Daoy (cell line): ENCODE results near the gene GALNT18. TPM values are rescaled to one million over a fixed set of nuclear protein-coding genes. Genes with fewer than 3 reads are reported as not detected.

Experiments
- DNase-seq: peaks from one replicate; pipeline ENCODE4 v3.0.0-alpha.2; 2015; ENCODE audit warnings: low read depth
- total RNA-seq: library from RNA; depleted of rRNA; stranded (reverse); fragments of >200 nt; shearing (Covaris generic); gene quantifications from 2 replicates; pipeline ENCODE4 v1.2.3, GENCODE V29; 2014

The GALNT18 gene
- total RNA-seq, 1 experiment from 2014 or later: 5.9 TPM

DNA sequence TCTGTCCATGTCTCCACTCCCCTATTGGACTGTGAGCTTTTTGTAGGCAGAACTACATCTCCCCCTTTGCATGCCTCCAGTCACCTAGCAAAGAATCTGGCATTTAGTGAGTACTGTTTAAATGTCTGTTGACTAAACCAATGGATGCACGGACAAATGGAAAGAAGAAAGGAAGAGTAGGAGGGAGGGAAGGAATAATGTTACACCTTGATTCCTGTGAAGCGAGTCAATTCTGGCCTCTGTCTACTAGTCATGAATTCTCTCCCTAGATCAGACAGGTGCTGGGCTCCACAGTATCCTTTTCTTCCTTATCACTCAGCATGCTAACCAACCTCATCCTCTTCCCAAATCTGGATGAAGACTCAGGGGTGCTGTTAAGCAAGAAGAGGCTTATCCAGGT lies 33.6 kb downstream of the GALNT18 start:
- DNase-seq: no peak

DNA sequence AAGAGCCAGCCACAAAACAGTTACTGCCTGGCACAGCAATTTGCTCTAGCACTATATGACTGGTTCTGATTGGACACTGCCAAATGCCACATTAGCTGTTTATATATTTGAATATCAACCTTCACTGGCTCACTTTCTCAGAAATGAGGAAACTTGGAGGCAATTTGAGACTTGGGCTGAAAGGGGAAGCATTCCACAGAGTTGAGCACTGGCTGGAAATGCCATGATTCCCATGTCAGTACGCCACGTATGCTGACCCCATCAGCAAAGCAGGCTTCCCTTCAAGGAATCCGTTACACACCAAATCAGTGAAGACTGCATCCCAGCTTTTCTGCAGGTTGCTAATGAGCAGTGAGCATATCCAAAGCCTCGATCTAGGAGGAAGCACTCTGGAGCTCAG lies 34.7 kb downstream of the GALNT18 start:
- DNase-seq: no peak

DNA sequence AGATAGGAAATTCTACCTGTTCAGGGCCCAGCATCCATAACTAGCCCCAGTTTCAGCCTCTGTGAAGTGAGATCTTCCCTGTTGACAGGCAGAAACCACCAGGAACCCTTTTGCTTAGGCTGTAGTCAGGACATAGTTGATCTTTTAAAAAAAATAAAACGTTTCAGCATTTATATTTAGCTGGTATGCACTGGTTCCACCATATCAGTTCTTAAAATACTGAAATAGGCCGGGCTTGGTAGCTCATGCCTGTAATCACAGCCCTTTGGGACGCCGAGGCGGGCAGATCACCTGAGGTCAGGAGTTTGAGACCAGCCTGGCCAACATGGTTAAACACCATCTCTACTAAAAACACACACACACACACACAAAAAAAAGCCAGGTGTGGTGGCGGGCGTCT lies 35.3 kb downstream of the GALNT18 start:
- DNase-seq: no peak

DNA sequence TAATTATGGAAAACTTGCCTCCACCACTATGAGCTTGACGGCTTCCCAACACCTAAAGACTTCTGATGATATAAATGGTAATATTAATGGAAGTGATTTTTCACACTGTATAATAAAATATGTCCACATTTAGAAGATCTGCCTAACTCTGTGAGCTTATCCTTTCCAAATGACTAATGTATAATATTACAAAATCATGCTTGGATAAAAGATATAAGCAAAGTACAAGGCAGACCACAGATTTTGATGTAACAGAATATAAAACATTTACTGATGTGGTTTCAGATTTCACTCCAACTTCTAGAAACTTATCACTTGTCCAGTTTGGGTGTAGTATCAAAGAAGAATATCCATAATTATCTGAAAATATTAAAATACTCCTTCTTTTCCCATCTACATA lies 36.9 kb downstream of the GALNT18 start:
- DNase-seq: no peak

DNA sequence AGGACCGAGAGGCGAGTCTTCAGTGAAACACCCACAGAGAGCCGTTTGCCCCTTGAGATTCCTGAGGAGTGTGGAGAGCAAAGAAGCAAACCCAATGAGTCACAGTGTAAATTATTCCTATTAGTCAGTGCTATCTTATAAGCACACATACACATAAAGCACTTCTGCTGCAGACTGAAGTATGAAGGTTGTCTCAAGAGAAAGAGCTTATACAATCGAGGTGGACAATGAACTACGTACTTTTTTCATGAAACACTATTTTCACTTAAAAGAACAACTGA lies 37.3 kb downstream of the GALNT18 start:
- DNase-seq: peak; percentile 84

DNA sequence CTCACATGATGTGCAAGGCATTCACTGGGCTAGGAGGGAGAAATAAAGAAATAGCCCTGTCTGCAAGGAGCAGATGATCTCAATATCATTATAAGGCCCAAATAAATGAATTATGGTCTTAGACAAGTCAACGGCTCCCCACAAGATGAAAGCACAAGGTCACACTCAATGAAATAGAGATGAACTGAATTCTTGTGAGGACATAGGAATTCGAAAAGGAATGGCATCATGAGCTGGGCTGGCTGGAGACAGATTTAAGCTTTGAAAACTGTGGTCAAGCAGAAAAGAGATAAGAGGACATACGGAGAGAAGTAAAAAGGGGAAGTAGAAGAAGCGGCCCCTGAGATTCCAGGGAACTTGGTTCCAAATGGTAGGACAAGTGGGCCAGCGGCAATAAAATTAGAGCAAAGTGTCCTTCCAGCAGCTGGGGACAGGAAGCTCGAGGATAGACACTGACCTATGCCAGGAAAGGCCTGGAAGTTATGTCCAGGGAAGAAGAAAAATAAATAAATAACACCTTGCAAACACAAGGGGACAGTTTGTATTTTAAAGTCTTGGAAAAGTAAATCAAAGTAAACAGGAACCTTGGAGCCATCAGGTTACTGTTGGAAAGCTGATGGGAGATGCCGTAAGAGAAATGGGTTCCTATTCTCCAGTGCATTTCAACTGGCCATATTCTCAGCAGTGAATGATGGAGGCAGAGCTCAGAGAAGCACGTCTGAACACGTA lies 37.8 kb downstream of the GALNT18 start:
- no peak for DNase-seq

DNA sequence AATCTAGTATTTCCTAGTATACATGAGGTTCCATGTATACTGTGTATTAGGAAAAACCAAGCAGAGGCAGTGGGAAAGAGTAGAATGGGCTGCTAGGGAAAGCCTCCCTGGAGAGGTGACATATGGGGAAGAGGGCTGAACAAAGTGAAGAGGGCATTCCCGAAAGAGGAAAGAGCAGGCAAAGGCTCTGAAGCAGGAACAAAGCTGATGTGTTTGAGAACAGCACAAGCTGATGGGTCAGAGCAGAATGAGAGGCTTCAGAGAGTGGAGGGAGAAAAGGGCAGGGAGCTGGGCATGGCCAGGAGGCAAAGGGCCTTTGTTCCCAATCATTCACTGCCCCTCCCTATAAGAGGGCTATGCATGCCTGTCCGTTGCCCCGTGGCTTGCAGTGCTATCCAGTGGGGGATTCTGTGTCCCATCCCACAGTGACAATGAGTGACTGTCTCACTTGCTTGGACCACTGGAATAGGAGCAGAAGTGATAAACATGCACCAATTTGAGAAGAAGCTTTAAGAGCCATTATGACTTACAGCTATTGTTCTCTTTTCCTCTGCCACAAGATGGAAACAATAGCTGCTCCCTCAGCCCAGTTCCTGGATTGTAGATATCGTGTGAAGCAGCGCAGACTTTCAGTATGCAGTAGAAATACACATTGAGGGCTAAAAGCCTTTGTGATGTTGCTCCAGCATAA lies 39.6 kb downstream of the GALNT18 start:
- no peak for DNase-seq

DNA sequence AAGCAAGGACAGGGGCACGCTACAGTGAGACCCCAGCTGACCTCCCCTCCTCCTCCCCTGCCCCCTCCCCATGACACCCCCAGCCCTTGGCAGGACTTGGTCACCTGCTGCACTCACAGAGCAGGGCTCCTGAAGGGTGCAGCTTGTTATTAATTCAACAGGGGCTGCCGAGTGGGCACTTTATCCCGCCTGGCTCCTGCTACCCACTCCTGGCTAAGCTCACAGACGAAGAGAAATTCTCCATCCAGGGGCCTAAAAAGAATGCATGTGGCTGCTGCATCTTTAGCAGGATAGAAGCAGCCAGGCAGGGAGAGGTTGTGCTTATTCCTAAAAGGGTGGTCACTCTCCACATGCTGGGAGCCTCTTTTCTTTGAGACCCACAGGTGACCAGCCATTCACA lies 40.3 kb downstream of the GALNT18 start:
- DNase-seq: no peak

DNA sequence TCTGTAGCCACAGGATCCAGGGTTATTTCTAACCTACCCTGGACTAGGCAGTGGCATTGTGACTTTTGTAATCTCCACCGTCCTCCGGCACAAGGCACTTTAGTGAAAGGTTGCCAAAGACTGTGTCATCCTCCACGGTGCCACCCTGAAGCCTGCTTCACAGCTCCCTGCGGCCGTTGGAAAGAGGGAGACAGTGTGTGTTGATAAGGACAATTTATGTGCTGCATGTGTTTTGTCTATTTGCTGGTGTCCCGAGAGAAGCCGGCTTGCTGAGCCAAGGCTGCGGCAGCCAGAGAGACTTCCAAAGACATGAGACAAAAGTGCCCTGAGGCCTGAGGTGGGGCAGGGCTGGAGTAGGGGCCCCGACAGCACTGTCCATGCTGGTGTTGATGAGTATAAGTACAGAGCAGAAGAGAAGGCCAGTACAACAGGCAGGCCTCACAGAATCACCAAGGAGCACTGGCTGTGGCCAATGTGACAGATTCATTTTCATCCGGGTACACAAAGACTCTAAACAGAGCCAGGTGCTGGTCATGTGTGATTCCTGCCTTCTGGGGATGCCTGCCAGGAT lies 40.9 kb downstream of the GALNT18 start:
- DNase-seq: no peak

DNA sequence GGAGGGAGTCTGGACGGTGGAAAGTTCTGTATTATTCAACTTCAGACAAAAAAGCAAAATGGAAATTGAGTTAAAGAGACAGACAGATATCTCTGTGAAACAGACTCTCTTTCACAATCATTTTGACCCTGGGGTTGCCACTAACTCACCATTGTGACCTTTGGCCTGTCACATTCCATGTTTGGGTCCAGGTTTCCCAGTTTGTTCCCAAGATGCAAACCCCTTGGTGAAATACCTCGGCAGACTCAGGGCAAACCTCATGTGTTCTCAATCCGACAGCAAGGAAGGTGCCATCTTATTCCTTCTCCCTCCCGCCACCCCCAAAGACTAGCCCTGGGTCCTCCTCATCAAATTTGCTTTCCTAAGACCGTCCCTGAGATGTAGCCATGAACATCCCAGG lies 41.8 kb downstream of the GALNT18 start:
- no peak for DNase-seq

DNA sequence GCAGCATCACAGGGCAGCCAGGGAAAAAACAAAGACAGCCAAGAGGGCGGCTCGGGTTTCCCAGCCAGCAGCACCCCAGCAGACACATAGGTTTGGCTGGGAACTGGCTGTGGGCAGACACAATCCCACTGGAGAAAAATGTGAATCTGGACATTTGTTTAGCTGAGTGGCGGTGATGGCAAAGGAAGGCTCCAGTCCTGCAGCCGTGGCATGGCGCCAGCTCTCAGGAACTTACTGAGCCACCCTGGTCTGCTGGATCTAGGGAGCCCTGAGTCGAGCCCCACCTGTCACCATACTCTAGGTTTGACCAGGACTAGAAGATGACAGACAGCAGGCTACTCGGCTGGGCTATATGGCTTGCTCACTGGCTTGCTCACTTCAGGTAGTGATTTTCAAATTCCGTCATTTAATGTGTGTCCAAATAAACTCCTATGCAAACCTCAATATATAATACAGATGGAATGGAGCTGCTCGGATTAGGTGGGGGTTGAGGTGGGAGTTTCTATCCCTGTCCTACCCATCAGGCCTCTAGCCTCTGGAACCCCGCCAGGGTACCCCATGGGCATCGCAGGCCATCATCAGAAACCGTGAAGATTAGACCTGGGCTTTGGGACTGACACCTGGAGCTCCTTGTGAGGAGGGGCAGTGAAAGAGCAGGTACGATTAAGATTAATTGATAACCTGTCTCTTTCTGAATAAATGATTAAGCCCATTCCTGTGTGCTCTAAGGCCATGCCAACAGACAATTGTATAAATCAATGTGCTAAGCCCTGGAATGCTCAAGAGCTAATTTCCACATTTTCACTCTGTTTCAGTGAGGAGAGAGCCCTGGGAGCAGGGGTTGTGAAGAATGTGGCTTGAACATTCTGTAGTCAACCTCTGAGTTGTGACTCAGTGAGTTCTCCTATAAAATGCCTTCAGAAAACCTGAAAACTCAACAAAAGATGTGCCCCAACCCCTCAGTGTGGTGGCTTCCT lies 42.5 kb downstream of the GALNT18 start:
- no peak for DNase-seq

DNA sequence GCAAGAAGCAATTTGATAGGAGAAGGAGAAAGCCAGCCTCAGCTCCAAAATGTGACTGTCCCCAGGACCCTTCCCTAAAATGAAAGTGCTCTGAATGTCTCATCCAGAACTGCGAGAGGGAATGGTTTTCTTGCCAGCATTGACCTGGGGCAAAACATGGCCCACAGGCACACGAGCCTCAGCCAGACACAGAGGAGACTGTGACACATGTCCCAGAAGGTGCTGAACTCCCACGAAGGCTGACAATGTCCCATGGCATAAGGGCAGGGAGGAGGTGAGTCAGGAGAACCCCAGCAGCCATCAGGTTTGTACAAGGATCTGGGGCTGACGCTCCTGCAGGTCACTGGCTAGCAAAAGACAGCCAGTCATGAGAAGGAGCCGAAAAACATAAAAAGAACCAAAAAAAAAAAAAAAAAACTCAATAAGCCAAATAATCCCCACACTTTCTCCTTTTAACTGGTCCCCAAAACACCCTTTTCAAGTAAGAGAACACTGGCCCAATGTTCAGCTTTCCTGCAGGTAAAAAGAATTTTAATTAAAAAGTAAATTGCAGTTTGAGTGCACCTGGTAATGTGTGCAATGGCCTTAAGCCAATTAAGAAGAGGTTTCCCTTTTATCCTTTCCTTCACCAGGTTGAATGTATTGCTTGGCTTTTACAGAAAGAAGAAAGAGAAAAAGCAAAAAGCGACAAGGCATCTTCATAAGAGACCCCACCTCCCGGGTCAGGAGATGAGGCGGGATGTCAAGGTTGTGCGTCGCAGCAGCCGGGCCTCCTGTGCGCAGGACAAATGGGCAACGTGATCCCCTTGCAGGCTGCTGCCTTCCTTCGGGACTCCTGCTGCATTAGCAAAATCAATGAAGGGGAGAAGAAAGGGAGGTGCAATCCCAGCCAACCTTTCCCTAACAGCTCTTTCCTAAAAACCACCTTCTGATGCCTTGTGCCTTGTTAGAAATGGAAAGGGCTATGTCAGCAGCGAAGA lies 43.6 kb downstream of the GALNT18 start:
- peak; percentile 28 for DNase-seq

DNA sequence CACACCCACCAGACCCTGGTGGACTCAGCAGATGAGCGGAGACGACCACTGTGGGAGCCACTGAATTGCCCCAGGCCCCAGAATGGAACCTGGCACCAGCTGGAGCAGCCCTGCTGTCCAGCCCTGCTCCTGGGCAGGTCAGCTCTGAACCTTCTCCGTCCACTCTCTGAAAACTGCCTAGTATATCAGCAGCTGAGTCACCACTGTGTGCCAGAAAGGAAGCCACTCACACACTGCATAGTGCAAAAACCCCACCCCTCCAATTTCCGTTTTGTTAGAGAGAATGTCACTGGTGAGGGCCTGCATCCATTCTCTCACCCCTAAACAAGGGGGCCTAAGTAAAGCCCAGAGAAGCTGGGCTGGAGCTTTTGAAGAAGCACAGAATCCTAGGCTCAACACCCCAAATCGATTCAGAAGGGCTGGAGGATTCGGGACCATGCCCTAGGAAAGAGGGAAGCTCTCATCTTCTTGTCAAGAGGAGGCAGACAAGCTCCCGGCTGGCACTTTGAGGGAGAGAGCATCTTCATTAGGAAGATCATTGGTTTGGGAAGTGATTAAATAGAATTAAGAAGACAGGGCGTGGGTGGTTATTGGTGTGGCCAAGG lies 44.5 kb downstream of the GALNT18 start:
- DNase-seq: peak; percentile 75

DNA sequence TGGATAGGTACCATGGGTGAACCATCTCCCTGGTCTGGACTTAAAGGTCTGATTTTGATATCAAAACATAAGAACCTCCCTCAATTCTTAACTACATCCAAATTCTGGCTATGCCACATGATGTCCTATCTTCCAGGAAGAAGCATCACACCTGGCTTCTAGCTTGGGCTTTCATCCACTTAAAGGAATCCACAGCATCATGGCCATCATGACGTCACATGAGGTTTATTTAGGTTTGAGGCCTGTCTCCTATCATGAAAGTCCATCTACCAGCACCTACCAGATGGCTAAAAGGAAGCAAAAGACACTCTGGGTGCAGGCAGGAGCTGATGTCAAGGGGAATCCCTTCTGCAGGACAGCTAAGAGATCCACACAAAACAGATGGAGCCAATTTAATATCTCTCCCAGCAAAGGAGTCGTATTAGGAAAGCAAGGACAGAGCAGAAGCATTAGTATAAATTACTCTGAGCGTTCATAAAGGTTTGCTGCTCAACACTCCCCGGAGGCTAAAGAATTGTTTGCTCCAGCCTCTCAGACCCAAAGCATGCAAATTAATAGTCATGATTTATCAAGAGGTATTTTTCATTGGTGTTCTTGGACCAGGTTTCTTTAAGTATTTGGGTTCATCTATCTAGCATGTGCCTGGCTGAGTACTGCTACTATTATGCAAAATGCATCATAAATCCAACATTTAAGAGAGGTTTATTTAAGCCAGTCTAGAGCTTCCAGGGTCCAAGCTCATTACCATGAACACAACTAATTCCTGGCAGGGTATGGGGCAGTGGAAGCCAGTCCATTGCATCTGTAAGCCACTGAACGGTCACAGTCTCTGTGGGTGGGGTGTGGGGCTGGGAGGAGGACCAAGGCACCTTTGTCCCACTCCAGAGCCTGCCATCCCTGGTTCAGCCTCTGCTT lies 47.2 kb downstream of the GALNT18 start:
- no peak for DNase-seq

DNA sequence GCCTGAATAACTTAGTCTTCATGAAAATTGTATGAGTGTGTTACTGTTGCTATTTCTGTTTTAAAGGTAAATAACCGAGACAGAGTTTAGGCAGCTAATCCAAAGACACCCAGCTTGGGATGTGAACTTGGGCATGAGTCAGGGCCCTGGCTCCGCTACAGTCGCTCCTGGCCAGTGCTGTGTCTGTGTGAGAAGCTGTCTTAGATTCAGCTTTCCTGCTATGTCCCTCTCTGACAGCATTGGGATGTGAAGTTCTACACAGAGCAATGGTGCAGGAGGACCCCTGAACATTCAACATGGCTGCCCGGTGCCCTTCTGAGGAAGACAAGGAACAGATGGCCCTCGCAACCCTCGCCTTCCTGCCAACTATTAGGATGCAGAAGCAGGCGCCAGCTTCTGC lies 49.4 kb downstream of the GALNT18 start:
- no peak for DNase-seq

DNA sequence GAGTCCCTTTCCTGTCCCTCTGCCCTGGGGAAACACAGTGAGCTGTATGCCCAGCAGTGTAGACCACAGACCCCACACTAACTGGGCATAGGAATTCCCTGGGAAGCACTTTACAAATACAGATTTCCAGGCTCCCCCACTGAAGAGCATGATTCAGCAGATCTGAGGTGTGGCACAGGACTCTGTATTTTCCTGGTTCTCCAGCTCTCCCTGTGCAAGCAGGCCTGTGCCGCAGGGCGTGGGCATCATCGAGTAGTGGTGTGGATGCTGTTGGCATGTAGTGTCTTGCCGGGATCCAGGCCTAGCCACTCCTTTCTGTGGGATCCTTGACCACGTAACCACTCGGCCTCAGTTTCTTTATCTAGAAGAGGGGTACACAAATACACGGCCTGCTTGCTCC lies 49.9 kb downstream of the GALNT18 start:
- no peak for DNase-seq

DNA sequence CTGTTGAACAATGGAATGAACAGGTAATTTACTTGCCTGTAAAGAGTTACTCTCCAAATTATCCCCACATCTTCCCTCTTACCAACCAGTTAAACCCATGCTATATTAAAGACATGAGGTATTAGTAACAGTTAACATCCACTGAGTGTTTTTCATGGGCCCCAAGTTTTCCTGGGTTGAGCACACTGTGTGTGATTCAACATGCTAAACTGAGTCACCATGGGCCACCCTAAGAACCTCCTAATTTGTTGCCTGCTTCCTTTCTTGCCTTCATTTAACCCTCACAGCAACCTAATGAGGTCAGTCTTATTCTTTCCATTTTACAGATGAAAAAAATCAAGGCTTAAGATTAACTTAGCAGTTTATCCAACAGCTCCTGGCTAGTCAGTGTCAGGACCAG lies 51.0 kb downstream of the GALNT18 start:
- DNase-seq: no peak

DNA sequence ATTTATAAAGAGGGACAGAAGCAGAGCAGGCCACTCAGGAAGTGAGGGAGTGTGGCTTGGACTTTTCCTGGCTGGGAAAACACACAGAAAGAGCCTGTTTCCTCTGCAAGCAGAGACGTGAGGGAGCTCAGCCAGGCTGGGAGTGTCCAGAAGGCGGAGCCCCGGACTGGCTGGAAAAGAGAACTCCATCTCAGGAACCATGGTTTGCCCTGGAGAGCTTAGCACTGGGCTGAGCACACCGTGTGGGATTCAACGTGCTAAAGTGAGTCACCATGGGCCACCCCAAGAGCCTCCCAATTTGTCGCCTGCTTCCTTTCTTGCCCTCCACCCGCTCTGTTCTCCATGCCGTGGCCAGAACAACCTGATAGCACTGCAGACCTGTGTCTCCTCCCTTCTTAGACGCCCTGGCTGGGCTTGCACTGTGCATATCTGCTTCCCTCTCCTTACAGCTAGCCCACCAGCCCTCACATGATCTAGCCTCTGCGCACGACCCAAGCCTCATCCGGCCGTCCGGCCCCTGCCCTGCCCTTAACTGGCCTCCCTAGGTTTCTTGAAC lies 51.8 kb downstream of the GALNT18 start:
- peak; percentile 72 for DNase-seq

DNA sequence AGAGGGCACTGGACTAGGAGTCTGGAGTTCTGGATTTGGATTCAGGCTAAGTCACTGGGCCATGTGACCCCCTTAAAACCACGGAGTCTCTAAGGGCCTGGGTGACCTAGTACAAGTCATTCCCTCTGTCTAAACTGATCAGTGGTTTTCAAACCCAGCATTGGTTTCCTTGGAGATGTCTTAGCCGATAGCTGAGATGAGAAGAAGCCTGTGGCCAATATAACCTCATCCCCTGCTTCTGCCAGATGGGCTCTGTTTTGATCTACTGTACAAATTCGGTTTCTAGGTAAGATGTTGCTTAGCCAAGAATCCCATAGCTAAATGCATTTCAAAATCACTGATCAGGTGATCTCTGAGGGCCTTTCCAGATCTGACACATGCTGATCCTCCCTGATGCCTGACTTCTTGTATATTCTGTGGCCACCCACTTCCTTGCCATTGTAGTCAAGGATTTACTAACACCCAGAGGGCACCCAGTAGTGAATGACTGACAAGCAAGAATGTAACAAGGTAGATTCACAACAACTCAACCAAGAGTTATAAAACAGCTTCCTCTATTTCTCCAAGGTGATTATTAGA lies 53.1 kb downstream of the GALNT18 start:
- no peak for DNase-seq
